ENCODE measurements around the gene FGD3.

DNA sequence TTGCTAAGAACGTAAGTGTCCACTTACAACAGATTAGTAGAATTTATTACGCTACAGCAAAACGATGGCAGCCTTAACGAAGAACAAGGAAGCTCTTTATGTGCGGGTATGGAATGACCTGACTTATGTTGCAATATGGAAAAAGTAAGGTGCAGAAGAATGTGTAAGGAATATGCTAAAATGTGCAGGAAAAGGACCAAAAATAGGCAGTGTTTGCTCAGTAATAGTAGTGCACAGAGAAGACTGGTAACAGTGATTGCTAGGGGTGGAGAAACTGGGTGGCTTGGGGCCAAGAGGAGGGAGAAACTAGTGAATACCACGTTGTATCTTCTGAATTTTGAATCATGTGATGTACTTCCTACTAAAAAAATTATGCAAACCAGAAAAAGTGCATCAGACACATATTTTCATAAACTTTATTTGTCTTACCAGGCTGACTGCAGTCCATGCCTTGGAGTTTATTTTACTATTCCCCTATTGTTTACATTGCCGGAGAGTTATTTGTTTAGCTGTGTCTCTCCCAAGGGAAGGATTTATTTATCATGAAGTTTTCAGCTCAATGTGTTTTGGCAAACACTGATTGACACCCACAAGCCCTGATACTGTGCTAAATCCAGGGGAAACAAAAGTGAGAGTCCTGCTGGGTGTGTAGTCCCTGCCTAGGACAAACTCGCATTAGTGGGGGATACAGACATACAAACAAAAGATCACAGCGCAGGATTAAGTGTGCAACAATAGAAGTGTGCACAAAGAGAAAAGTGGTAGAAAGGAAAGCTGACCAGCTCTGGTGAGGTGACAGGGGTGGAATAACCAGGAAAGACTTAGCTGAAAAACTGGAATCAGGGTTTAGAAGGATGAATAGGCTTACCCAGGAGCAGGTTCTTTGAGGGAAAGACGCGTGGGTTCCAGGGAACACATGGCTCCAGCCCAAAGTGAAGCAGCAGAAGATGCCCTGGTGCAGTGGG lies 35.5 kb upstream of the FGD3 start:
- TF ChIP-seq EZH2 (IDR thresholded peaks at IDR 0.05; ENCODE audit: insufficient read depth, poor library complexity, severe bottlenecking) (no peak), EZH2phosphoT487 (IDR thresholded peaks at IDR 0.05; ENCODE audit: insufficient read depth, low read depth) (no peak)
